Adrenal gland (tissue), 12 donors: ENCODE data around the gene NKAIN2. TPM values are rescaled to one million over a fixed set of nuclear protein-coding genes. Genes with fewer than 3 reads are reported as not detected.

Source experiments
- DNase-seq, 7 donors: peaks; one replicate each; pipeline ENCODE4 v3.0.0-alpha.2; 2019 to 2020
- H3K27ac ChIP-seq, 5 donors: fragments of 200-600 bp; sonication (generic) in 4 of 5; 1 replicate in 3 of 5; 2 replicates in 2 of 5; pipeline versions ENCODE4 v1.5.1 to v1.8.0; 2016 to 2020; ENCODE audit warnings: mild to moderate bottlenecking in 1 of 5
- H3K27me3 ChIP-seq: fragments of 200-600 bp; 2 replicates; pipeline ENCODE4 v1.8.0; 2021
- H3K36me3 ChIP-seq, 2 donors: fragments of 200-600 bp; replicated peaks in 1 of 2; 1 replicate in 1 of 2; 2 replicates in 1 of 2; pipeline versions ENCODE4 v1.5.1 to v1.8.0; 2018 to 2022
- H3K4me1 ChIP-seq, 2 donors: fragments of 200-600 bp; replicated peaks in 1 of 2; 1 replicate in 1 of 2; 2 replicates in 1 of 2; pipeline versions ENCODE4 v1.5.1 to v1.8.0; 2018 to 2021
- H3K4me3 ChIP-seq, 4 donors: fragments of 200-600 bp; sonication (generic) in 3 of 4; one replicate each; pipeline ENCODE4 v1.5.1; 2016 to 2018
- H3K9me3 ChIP-seq, 3 donors: fragments of 200-600 bp; sonication (generic) in 1 of 3; replicated peaks in 1 of 3; 1 replicate in 2 of 3; 2 replicates in 1 of 3; pipeline versions ENCODE4 v1.5.1 to v1.8.0; 2016 to 2021
- POLR2A ChIP-seq, 2 donors: fragments of 450-650 bp; IDR thresholded peaks; one replicate each; pipeline ENCODE4 v1.6.1; 2017; ENCODE audit warnings: antibody characterized with exemption in 2 of 2, mild to moderate bottlenecking in 2 of 2, moderate library complexity in 1 of 2
- WGBS, 4 donors: extraction: QIAGEN DNeasy Blood & Tissue Kit in 2 of 4; methylation state at CpG; one replicate each; pipeline versions ENCODE4 v1.1.5 to v1.1.7; 2013 to 2017; 5-methylcytosine and 5-hydroxymethylcytosine counted together
- intact Hi-C, 2 donors: fragments of 100-400 bp; cut with DNase I; formaldehyde crosslinking; loops; one replicate each; pipeline versions ENCODE4 v1.14.1 to v1.15.0; 2022 to 2023
- polyA plus RNA-seq, 3 donors: library from polyadenylated mRNA; stranded (reverse); fragments of 200-250 nt in 2 of 3; fragments of 350-450 nt in 1 of 3; fragmentation: Illumina TruSeq in 1 of 3; extraction: RNeasy Lipid Tissue Mini Kit (QIAGEN cat#74804) in 1 of 3; gene quantifications; one replicate each; pipeline ENCODE4 v1.2.3, GENCODE V29; 2013 to 2014
- total RNA-seq, 9 donors: library from RNA; depleted of rRNA in 4 of 9; stranded (reverse); fragments of >200 nt in 4 of 9; fragments of 120-200 nt in 1 of 9; fragmentation: NEBNext Ultra II Directional in 1 of 9; extraction: Animal tissue kit (Norgen Biotek cat#: 25700) in 1 of 9; gene quantifications; one replicate each; pipeline versions ENCODE4 v1.1.0 to v1.2.4, GENCODE V29; 2013 to 2023
- TF ChIP-seq, protein P1 (sequence below), 6 experiments: fragments of 450-650 bp in 4 of 6; fragments of 200-600 bp in 2 of 6; sonication (generic) in 1 of 6; IDR thresholded peaks; 1 replicate in 5 of 6; 2 replicates in 1 of 6; pipeline versions ENCODE4 v1.5.1 to v1.8.0; 2016 to 2021; ENCODE audit warnings: antibody characterized with exemption in 6 of 6, mild to moderate bottlenecking in 2 of 6, moderate library complexity in 1 of 6
- donor health status: healthy with polysubstance abuse.
- donor health status: Bipolar disorder and iron deficiency.
- donor health status: DM: yes; HTN: yes; CAD: no.
- donor health status: DM: no; HTN: no; CAD: no.
- donor health status: DM: no; HTN: no; CAD: no.
- donor health status: DM: yes; HTN: yes; CAD: no.

NKAIN2 gene
- total and polyA plus RNA-seq, 12 donors = under 0.01 to 0.61 (median 0.23) TPM; not detected in 3

DNA sequence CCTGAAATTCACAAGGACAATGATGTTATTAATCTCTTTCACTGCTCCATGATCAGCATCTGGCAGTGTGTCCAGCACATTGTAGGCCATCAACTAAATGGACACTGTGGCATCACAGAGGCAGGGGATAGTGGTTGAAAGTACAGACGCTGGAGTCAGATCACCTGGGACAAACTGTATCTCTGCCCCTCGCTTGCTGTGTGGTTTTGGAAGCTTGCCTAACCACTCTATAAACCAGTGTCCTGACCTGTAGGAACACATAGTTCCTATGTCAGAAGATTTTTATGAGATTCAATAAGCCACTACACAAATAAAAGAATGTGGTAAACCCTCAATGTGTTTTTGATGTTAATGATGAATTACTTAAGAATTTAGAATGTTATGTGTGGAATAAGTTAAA is 939.3 kb downstream of the NKAIN2 start:
- no peak overlapping the region for H3K4me3 ChIP-seq
- no peaks in the 10 kb centered on the region for H3K27me3 ChIP-seq
- 70 to 83% (median 81%) methylated on average over 2 of the region's 2 CpGs for WGBS, 4 donors
- no peak overlapping the region for H3K27ac ChIP-seq
- no peaks in the 10 kb centered on the region for H3K4me1 ChIP-seq
- no peaks in the 10 kb centered on the region for H3K9me3 ChIP-seq
- DNase-seq = no peak
- H3K36me3 ChIP-seq = no peaks in the 10 kb centered on the region
- intact Hi-C loops = no loop called here
- no peak for TF ChIP-seq POLR2A (IDR thresholded peaks at IDR 0.05)
- TF ChIP-seq, protein P1, sequence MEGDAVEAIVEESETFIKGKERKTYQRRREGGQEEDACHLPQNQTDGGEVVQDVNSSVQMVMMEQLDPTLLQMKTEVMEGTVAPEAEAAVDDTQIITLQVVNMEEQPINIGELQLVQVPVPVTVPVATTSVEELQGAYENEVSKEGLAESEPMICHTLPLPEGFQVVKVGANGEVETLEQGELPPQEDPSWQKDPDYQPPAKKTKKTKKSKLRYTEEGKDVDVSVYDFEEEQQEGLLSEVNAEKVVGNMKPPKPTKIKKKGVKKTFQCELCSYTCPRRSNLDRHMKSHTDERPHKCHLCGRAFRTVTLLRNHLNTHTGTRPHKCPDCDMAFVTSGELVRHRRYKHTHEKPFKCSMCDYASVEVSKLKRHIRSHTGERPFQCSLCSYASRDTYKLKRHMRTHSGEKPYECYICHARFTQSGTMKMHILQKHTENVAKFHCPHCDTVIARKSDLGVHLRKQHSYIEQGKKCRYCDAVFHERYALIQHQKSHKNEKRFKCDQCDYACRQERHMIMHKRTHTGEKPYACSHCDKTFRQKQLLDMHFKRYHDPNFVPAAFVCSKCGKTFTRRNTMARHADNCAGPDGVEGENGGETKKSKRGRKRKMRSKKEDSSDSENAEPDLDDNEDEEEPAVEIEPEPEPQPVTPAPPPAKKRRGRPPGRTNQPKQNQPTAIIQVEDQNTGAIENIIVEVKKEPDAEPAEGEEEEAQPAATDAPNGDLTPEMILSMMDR (IDR thresholded peaks at IDR 0.05) = no peak

DNA sequence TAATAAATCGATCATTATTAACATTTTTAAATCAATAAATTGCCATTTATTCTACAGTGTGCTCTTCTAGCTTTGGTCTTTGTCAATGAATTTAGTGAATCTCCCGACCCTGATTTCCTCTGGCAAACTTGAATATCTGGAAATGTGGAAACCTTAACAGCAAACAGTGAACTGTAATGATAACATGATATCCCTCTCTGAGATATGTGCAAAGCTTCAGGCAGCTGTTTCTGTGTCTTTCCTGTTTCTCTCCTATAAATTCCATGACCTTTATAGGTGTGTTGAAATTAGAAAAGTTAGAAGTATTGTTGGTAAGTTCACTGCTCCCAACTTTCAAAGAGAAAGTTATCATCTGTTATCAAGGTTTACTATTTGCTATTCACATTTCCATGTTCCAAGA is 939.8 kb downstream of the NKAIN2 start:
- no peak overlapping the region for H3K27ac ChIP-seq
- intact Hi-C loops = no loop called here
- WGBS, 4 donors = 67 to 76% (median 70%) methylated on average over 2 of the region's 2 CpGs
- no peaks in the 10 kb centered on the region for H3K36me3 ChIP-seq
- no peak overlapping the region for H3K4me3 ChIP-seq
- H3K27me3 ChIP-seq = no peaks in the 10 kb centered on the region
- TF ChIP-seq, protein P1 (IDR thresholded peaks at IDR 0.05) = no peak
- TF ChIP-seq POLR2A (IDR thresholded peaks at IDR 0.05) = no peak
- no peaks in the 10 kb centered on the region for H3K4me1 ChIP-seq
- DNase-seq = no peak
- H3K9me3 ChIP-seq = no peaks in the 10 kb centered on the region

DNA sequence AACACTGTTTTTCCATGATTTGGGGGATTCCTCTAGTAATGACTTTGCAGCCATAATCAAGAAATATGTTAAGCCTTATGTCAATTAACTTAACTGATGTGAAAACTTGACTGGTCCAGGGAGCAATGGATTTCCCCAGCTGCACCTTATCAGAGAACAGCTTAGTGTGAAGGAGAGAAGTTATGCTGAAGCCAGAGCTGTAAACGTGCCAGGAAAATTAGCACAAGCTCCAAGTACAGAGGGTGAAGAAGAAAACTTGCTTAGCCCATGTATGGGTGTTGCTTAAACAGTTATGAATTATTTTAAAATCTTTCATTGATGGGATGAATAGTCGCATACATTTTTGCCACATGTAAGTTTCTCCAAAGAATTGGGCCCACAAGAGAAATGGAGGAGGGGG is 943.7 kb downstream of the NKAIN2 start:
- no peaks in the 10 kb centered on the region for H3K36me3 ChIP-seq
- no peak for DNase-seq

DNA sequence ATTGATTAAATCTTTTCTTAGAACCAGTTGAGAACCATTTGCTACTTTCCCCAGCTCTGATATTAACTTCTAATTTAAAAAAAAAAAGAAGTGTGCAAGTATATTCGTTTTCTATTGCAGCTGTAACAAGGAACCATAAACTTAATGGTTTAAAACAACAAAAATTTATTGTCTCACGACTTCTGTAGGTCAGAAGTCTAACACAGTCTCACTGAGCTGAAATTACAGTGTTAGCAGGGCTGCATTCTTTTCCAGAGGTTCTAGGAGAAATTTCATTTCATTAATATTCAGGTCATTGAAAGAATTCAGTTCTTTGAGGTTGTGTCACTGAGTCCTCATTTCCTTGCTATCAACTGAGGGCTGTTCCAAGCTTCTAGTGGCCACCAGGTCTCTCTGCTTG is 945.1 kb downstream of the NKAIN2 start:
- no peak for TF ChIP-seq POLR2A (IDR thresholded peaks at IDR 0.05)
- TF ChIP-seq, protein P1 (IDR thresholded peaks at IDR 0.05) = no peak
- H3K9me3 ChIP-seq = no peaks in the 10 kb centered on the region
- H3K36me3 ChIP-seq = no peaks in the 10 kb centered on the region
- 54 to 69% (median 68%) methylated on average over 2 of the region's 2 CpGs for WGBS, 4 donors
- no peak overlapping the region for H3K27ac ChIP-seq
- intact Hi-C loops = no loop called here
- no peaks in the 10 kb centered on the region for H3K4me1 ChIP-seq
- DNase-seq = no peak
- H3K27me3 ChIP-seq = no peaks in the 10 kb centered on the region
- no peak overlapping the region for H3K4me3 ChIP-seq

More for the DNA sequence above, 943.7 kb downstream of the NKAIN2 start:
- H3K9me3 ChIP-seq = no peaks in the 10 kb centered on the region
- H3K27me3 ChIP-seq = no peaks in the 10 kb centered on the region
- TF ChIP-seq, protein P1 (IDR thresholded peaks at IDR 0.05) = no peak
- no peak for TF ChIP-seq POLR2A (IDR thresholded peaks at IDR 0.05)
- no peak overlapping the region for H3K27ac ChIP-seq
- no peaks in the 10 kb centered on the region for H3K4me1 ChIP-seq
- WGBS, 4 donors = 45 to 59% (median 50%) methylated on average over 2 of the region's 2 CpGs
- intact Hi-C loops = no loop called here
- H3K4me3 ChIP-seq = no peak overlapping the region
